SK-N-SH (cell line): Measurements from ENCODE around the gene KIF16B. TPM values are rescaled to one million over a fixed set of nuclear protein-coding genes. Genes with fewer than 3 reads are reported as not detected.

Experiments used
- CTCF ChIA-PET: fragments of 300-600, 350-600 bp; formaldehyde crosslinking; extraction: SDS; loops from one replicate; lab custom pipeline; 2021; lab: Yijun Ruan, JAX
- POLR2A ChIA-PET: fragments of 350-600 bp; sonication (Branson Sonifier 250); formaldehyde crosslinking; extraction: SDS; loops from one replicate; lab custom pipeline; 2020; ENCODE audit warnings: antibody characterized with exemption, inconsistent platforms; lab: Yijun Ruan, JAX
- DNase-seq: peaks from one replicate; pipeline ENCODE4 v3.0.0; 2012
- H2AFZ ChIP-seq: fragments of 200-600 bp; sonication (generic); 2 replicates; pipeline ENCODE4 v1.8.1; 2016; ENCODE audit warnings: antibody characterized with exemption, mild to moderate bottlenecking, low read depth
- H3F3A ChIP-seq: fragments of 200-600 bp; sonication (generic); replicated peaks from 2 replicates; pipeline ENCODE3; 2016; ENCODE audit warnings: antibody characterized with exemption, mild to moderate bottlenecking; ENCODE audit not compliant: insufficient read depth
- H3K27ac ChIP-seq, 2 experiments: fragments of 200-500 bp in 1 of 2; fragments of 200-600 bp in 1 of 2; sonication (Bioruptor generic) in 1 of 2; sonication (generic), shearing (Covaris generic) in 1 of 2; 2 replicates each; pipeline versions ENCODE4 v1.5.1 to v1.6.1; 2014 to 2016; ENCODE audit warnings: low read depth in 2 of 2, inconsistent platforms in 1 of 2, low read length in 1 of 2, mild to moderate bottlenecking in 1 of 2, mixed read lengths in 1 of 2
- H3K27me3 ChIP-seq: fragments of 200-600 bp; sonication (generic), shearing (Covaris generic); 2 replicates; pipeline ENCODE4 v1.6.1; 2016; ENCODE audit warnings: mixed run types; ENCODE audit not compliant: insufficient read depth
- H3K36me3 ChIP-seq, 2 experiments: fragments of 200-500 bp in 1 of 2; fragments of 200-600 bp in 1 of 2; sonication (Bioruptor generic) in 1 of 2; sonication (generic) in 1 of 2; replicated peaks in 1 of 2; 2 replicates each; pipeline versions ENCODE3 to v1.5.1; 2014 to 2016; ENCODE audit warnings: low read length in 1 of 2, mild to moderate bottlenecking in 1 of 2; ENCODE audit not compliant: insufficient read depth in 2 of 2, control insufficient read depth in 1 of 2
- H3K4me1 ChIP-seq, 2 experiments: fragments of 200-500 bp in 1 of 2; fragments of 200-600 bp in 1 of 2; sonication (Bioruptor generic) in 1 of 2; sonication (generic), shearing (Covaris generic) in 1 of 2; 2 replicates each; pipeline versions ENCODE4 v1.5.1 to v1.6.1; 2014 to 2016; ENCODE audit warnings: low read depth in 1 of 2, low read length in 1 of 2, mixed run types in 1 of 2; ENCODE audit not compliant: insufficient read depth in 2 of 2, control insufficient read depth in 1 of 2
- H3K4me2 ChIP-seq: fragments of 200-600 bp; sonication (generic), shearing (Covaris generic); 2 replicates; pipeline ENCODE4 v1.6.1; 2017; ENCODE audit warnings: mixed run types
- H3K4me3 ChIP-seq, 2 experiments: fragments of 200-500 bp in 1 of 2; fragments of 200-600 bp in 1 of 2; sonication (Bioruptor generic) in 1 of 2; sonication (generic), shearing (Covaris generic) in 1 of 2; 2 replicates each; pipeline versions ENCODE4 v1.5.1 to v1.8.1; 2014 to 2016; ENCODE audit warnings: low read depth in 2 of 2, inconsistent platforms in 1 of 2, low read length in 1 of 2, mild to moderate bottlenecking in 1 of 2, mixed read lengths in 1 of 2, moderate library complexity in 1 of 2
- H3K79me2 ChIP-seq: fragments of 200-600 bp; sonication (generic); 2 replicates; pipeline ENCODE4 v1.8.1; 2017; ENCODE audit warnings: mild to moderate bottlenecking; ENCODE audit not compliant: insufficient read depth
- H3K9ac ChIP-seq: fragments of 200-600 bp; sonication (generic); 2 replicates; pipeline ENCODE4 v1.6.1; 2017; ENCODE audit warnings: mixed run types
- H3K9me2 ChIP-seq: fragments of 200-600 bp; sonication (generic); 2 replicates; pipeline ENCODE4 v1.6.1; 2017; ENCODE audit warnings: mixed run types
- H3K9me3 ChIP-seq: fragments of 200-600 bp; sonication (generic); 2 replicates; pipeline ENCODE4 v1.6.1; 2017; ENCODE audit warnings: mixed run types, mild to moderate bottlenecking, moderate library complexity
- H4K20me1 ChIP-seq: fragments of 200-600 bp; sonication (generic); 2 replicates; pipeline ENCODE4 v1.6.1; 2017; ENCODE audit warnings: mild to moderate bottlenecking, mixed run types; ENCODE audit not compliant: insufficient read depth
- FOXJ3 ChIP-seq: sonication (generic); formaldehyde crosslinking; IDR thresholded peaks from 2 replicates; pipeline ENCODE4 v1.5.1; 2020; ENCODE audit warnings: mild to moderate bottlenecking, missing genetic modification reagents
- GABPA ChIP-seq: IDR thresholded peaks from 2 replicates; pipeline ENCODE4 v1.4.0; 2012; ENCODE audit warnings: low read depth, mild to moderate bottlenecking
- GATA2 ChIP-seq: sonication (generic); formaldehyde crosslinking; IDR thresholded peaks from 2 replicates; pipeline ENCODE4 v1.5.0; 2020; ENCODE audit warnings: mild to moderate bottlenecking, missing genetic modification reagents
- JUND ChIP-seq: IDR thresholded peaks from 2 replicates; pipeline ENCODE4 v1.4.0; 2012
- MXI1 ChIP-seq: IDR thresholded peaks from 2 replicates; pipeline ENCODE4 v1.6.1; 2012; ENCODE audit warnings: mild to moderate bottlenecking, low read depth, low read length, improper control_type of control experiment
- POLR2AphosphoS5 ChIP-seq: IDR thresholded peaks from 2 replicates; pipeline ENCODE4 v1.6.1; 2012; ENCODE audit warnings: low read depth, low read length
- RFX5 ChIP-seq: IDR thresholded peaks from 2 replicates; pipeline ENCODE4 v1.6.1; 2012; ENCODE audit warnings: mild to moderate bottlenecking, improper control_type of control experiment, low read length
- SMC3 ChIP-seq: IDR thresholded peaks from 2 replicates; pipeline ENCODE4 v1.6.1; 2012; ENCODE audit warnings: low read depth, low read length, improper control_type of control experiment
- TAF1 ChIP-seq: IDR thresholded peaks from 2 replicates; pipeline ENCODE4 v1.6.1; 2012; ENCODE audit warnings: low read depth, mild to moderate bottlenecking, low read length, moderate library complexity, borderline replicate concordance
- YY1 ChIP-seq: IDR thresholded peaks from 2 replicates; pipeline ENCODE4 v1.4.0; 2012; ENCODE audit warnings: low read depth, mild to moderate bottlenecking
- WGBS: methylation state at CpG from one replicate; pipeline ENCODE4 v1.1.6; 2017; ENCODE audit warnings: low lambda C conversion rate; 5-methylcytosine and 5-hydroxymethylcytosine counted together
- polyA plus RNA-seq, 3 experiments: library from polyadenylated mRNA; depleted of rRNA; stranded (reverse); fragments of >200 nt; gene quantifications; 2 replicates each; pipeline ENCODE4 v1.2.3, GENCODE V29; 2012
- TF ChIP-seq, protein P1 (sequence below): fragments of 150-350 bp; IDR thresholded peaks from 2 replicates; pipeline ENCODE4 v1.6.1; 2017; ENCODE audit warnings: antibody characterized with exemption, low read length, low read depth, borderline replicate concordance
- TF ChIP-seq, protein P2 (sequence below): IDR thresholded peaks from 2 replicates; pipeline ENCODE4 v1.6.1; 2012; ENCODE audit warnings: mild to moderate bottlenecking, low read depth, low read length, moderate library complexity

KIF16B gene
- polyA plus RNA-seq, 1 of the 3 experiments (the other 2 are of a cell fraction), result 3.3 TPM

DNA sequence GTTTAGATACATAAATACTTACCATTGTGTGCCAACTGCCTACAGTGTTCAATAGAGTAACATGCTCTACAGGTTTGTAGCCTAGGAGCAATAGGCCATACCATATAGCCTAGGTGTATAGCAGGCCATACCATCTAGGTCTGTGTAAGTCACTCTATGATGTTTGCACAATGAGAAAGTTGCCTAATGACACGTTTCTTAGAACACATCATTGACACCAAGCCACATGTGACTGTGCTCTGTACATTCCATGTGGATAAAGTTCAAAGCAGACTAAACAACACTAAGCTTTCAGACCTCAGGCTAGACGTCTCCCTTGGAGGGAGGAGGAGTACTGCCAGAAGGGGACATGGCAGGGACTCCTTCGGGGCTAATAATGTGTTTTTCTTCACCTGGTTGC is 93.6 kb downstream of the KIF16B start:
- DNase-seq, result no peak
- no peaks in the 10 kb centered on the region for H3K79me2 ChIP-seq
- no peak overlapping the region for H3K9ac ChIP-seq
- no peak overlapping the region for H3K27ac ChIP-seq
- no peaks in the 10 kb centered on the region for H3F3A ChIP-seq
- H4K20me1 ChIP-seq, result no peaks in the 10 kb centered on the region
- H3K36me3 ChIP-seq, result peaks cover 0 to 2% of the 10 kb centered on the region in 2 experiments
- ChIA-PET POLR2A (no interaction called here), CTCF (no interaction called here)
- H3K9me3 ChIP-seq, result no peaks in the 10 kb centered on the region
- no peaks in the 10 kb centered on the region for H3K9me2 ChIP-seq
- TF ChIP-seq FOXJ3, result no peak
- no peak for TF ChIP-seq GABPA
- TF ChIP-seq, protein P1, sequence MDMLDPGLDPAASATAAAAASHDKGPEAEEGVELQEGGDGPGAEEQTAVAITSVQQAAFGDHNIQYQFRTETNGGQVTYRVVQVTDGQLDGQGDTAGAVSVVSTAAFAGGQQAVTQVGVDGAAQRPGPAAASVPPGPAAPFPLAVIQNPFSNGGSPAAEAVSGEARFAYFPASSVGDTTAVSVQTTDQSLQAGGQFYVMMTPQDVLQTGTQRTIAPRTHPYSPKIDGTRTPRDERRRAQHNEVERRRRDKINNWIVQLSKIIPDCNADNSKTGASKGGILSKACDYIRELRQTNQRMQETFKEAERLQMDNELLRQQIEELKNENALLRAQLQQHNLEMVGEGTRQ, result no peak
- no peak for TF ChIP-seq GATA2
- no peak for TF ChIP-seq POLR2AphosphoS5
- TF ChIP-seq SMC3, result no peak
- no peak for TF ChIP-seq MXI1
- TF ChIP-seq JUND, result no peak
- TF ChIP-seq, all 33 proteins: peak for 0
- 77% methylated on average over 3 of the region's 3 CpGs for WGBS
- Histone ChIP-seq H2AFZ (no peak overlapping the region), H3K4me3 (no peak overlapping the region), H3K4me2 (no peak overlapping the region), H3K27me3 (no peaks in the 10 kb centered on the region), H3K4me1 (peaks cover 0 to 6% of the 10 kb centered on the region in 2 experiments; a peak in 2 of 4 replicates)

DNA sequence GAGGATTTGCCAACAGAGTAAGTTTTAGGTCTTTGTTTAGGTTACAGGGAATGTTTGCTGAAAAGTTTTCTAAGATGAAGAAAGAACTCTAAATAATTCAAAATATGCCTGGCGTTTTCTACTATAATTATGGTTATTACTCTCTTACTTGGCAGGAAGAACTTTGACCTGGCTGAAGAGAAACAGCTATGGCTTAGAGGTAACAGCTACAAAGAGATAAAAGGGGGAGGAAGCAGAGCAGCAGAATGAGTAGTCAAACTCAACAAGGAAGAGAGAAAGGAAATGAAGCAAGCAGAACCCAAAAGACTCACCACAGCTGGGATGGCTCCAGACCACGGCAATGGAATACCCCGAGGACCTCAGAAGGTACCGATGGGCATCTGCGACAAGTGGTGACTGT is 95.6 kb downstream of the KIF16B start:
- Histone ChIP-seq H3K4me2 (no peak overlapping the region), H3F3A (no peaks in the 10 kb centered on the region), H3K9ac (no peak overlapping the region), H2AFZ (no peak overlapping the region), H3K27ac (no peak overlapping the region), H3K27me3 (no peaks in the 10 kb centered on the region), H4K20me1 (no peaks in the 10 kb centered on the region), H3K9me3 (no peaks in the 10 kb centered on the region), H3K9me2 (no peaks in the 10 kb centered on the region), H3K79me2 (no peaks in the 10 kb centered on the region), H3K4me1 (peaks cover 0 to 10% of the 10 kb centered on the region in 2 experiments; a peak in 2 of 4 replicates), H3K36me3 (peaks cover 0 to 2% of the 10 kb centered on the region in 2 experiments), H3K4me3 (no peak overlapping the region)
- ChIA-PET CTCF (no interaction called here), POLR2A (no interaction called here)
- no peak for DNase-seq
- WGBS, result 85% methylated on average over 5 of the region's 5 CpGs
- TF ChIP-seq POLR2AphosphoS5 (no peak), YY1 (no peak), RFX5 (no peak), TAF1 (no peak), SMC3 (no peak)
- TF ChIP-seq, protein P2, sequence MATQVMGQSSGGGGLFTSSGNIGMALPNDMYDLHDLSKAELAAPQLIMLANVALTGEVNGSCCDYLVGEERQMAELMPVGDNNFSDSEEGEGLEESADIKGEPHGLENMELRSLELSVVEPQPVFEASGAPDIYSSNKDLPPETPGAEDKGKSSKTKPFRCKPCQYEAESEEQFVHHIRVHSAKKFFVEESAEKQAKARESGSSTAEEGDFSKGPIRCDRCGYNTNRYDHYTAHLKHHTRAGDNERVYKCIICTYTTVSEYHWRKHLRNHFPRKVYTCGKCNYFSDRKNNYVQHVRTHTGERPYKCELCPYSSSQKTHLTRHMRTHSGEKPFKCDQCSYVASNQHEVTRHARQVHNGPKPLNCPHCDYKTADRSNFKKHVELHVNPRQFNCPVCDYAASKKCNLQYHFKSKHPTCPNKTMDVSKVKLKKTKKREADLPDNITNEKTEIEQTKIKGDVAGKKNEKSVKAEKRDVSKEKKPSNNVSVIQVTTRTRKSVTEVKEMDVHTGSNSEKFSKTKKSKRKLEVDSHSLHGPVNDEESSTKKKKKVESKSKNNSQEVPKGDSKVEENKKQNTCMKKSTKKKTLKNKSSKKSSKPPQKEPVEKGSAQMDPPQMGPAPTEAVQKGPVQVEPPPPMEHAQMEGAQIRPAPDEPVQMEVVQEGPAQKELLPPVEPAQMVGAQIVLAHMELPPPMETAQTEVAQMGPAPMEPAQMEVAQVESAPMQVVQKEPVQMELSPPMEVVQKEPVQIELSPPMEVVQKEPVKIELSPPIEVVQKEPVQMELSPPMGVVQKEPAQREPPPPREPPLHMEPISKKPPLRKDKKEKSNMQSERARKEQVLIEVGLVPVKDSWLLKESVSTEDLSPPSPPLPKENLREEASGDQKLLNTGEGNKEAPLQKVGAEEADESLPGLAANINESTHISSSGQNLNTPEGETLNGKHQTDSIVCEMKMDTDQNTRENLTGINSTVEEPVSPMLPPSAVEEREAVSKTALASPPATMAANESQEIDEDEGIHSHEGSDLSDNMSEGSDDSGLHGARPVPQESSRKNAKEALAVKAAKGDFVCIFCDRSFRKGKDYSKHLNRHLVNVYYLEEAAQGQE, result no peak
